DMS153 treated with DMSO at 0.1 percent for 48 hours (cell line): ENCODE measurements around the gene RBMS3.

ENCODE experiments used
- DNase-seq: peaks from one replicate; lab custom pipeline; 2025; ENCODE audit not compliant: unreplicated experiment; lab: John Stamatoyannopoulos, UW

The RBMS3 gene

DNA sequence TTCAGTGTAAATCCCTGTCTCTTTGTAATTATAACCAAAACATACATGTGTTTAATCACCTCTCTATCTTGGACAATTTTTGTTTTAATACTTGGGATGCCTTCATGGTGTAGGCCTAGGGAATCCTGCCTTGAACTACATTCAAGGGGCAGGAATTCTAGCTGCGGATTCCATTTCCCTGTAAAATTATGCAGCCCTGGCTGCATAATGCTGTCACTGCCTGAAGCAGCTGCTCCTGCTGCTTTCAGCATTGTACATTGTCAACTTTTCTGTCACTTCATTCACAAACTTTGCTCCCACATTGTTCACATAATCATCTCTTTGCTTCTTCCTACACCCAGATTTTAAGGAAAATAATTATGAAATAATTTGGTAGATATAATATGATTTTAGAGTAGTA, 638.7 kb downstream of the RBMS3 start:
- no peak for DNase-seq

DNA sequence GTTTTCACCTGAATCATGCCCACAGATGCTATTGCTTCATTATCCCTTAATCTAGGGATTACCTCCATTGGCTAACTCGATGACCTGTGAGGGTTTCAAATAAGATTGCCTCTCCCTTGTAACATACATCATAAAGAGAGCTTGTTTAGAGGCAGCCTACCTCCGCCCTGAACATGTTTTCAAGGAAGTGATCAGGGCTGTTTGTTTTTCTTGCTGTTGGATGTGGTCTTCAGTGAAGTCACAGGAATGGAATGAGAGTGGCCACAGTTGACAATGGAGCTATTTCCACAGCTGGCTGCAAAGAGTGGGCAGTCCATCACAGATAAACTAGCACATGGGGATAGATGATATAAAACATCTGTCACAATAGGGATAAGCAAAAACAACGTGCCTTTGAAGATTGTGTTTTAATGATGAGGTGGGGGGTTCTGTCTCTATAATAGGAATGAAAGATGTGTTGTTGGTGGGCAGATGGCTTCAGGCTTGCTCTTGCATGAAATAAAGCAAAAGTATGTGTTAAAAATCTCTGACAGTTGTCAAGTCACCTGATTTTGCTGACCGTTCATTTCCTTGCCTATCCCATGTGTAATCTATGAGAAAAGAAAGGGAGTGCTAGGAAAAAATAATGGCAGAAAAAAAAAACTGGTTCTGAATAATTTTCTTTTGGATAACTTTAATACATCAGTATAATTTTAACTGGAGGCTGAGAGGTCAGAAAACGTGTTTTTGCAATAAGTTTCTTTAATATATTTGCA, 642.3 kb downstream of the RBMS3 start:
- no peak for DNase-seq

GRCh38 chr3:29924783-29925561, 644.1 kb downstream of the RBMS3 start:
- no peak for DNase-seq

DNA sequence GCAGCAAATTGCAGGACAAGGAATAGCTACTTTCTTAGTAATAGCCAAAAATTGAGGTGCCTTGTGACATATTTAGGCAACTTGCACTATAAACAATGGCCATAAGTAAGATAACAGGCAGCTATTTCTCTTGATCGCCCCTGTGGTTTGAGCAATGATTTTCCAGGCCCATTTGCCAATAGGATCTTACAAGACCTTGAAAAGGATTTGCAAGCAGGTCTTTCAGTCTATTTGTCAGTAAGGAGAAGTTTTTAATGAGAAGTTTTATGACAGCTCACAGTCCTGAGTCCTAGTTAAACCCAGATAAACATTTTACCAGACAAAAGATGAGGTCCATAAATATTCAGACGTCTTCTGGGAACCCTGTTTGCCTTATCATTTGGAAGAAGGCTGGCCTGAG, 645.5 kb downstream of the RBMS3 start:
- no peak for DNase-seq

DNA sequence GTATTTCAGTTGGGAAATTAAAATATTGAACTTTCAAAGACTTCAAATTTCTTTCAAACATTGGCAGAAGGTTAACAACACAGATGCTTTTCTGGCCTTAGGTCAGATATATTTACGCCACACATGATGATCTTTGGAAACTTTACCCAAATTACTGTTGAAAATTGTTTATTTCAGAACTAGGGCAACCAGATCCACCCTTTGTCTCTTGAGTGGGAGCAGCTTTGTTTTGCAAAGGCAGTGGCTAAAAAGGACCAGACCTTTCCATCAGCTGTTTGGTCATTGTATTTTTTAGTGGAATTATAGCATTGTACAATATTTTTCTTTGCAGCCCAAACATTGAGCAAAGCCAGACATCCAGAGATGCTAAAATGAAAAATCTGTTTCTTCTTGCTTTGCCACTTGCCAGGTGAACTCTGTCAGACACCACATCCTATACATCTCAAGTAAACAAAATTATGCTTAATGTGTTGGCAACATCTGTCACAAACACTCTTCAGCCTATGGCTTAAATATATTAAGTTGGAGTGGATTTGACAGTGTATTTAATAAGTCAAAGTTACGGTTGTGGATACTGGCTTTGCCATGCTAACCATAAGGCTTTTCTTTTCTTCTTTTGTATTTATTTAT, 651.9 kb downstream of the RBMS3 start:
- no peak for DNase-seq

DNA sequence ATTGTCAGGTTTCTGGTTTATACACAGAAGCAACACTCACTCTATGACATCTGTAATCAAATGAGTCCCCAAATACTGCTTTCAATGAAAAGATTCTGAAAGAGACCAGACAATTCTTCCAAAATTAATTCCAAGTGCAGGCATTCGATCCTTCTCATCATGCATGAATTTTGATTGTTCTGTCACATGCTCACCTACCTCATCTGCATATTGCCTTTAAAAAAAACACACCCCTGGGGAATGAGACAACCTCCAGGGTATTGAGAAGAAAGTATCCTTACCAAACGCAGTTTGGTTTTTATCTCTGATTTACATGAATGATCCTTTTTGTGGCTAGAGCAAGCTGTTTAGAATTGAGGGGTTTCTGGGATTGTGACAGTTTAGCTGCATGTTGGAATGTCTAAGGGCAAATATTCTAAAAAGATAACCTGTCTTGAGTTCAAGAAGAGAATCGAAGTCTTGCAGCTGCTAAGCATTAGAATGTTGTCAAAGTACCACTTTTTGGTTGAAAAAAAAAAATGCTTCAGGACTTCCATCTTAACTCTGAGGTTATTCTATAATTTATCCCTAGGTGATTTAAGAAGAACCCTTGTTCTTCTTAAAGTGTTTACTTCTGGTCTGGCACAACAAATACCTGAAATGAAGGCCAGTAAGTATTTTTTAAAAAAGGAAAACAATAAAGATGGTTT, 653.1 kb downstream of the RBMS3 start:
- DNase-seq = no peak

- DNase-seq = no peak
Measured at GRCh38 chr3:29934751-29935150, 653.9 kb downstream of the RBMS3 start.

DNA sequence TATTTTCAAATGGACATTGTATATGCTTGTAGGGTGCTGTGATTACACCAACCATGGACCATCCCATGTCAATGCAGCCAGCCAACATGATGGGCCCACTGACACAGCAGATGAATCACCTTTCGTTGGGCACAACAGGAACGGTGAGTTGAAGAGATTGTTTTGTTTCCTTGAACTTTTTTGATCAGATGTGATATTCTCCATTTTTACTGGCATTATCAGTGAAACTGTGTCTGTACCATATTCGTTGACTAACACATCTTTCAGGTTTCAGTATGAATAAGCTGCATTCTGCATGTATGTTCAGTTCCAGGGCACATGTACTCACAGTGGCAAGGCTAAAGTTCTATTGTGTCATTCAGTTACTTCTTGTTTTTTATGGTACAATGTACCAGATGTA, 655.2 kb downstream of the RBMS3 start:
- DNase-seq = no peak

- no peak for DNase-seq
Measured at GRCh38 chr3:29936766-29937165, 655.9 kb downstream of the RBMS3 start.

DNA sequence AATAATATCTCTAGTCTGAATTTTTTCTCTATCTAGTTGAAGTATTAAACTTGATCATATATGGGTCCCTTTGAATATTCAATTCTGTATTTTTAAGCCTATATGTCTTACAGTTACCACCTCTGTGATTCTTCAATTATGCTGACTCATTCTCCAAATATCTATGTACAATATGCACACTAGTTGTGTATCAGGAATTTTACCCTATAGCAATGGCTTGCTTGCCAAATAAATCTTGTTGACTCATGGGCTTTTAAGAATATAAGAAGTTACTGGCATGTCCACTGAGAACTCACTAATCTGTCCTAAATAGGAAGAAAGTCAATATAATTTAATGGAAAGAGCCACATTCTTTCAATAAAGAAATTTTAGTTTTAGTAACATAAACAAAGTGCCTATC, 656.3 kb downstream of the RBMS3 start:
- no peak for DNase-seq

DNA sequence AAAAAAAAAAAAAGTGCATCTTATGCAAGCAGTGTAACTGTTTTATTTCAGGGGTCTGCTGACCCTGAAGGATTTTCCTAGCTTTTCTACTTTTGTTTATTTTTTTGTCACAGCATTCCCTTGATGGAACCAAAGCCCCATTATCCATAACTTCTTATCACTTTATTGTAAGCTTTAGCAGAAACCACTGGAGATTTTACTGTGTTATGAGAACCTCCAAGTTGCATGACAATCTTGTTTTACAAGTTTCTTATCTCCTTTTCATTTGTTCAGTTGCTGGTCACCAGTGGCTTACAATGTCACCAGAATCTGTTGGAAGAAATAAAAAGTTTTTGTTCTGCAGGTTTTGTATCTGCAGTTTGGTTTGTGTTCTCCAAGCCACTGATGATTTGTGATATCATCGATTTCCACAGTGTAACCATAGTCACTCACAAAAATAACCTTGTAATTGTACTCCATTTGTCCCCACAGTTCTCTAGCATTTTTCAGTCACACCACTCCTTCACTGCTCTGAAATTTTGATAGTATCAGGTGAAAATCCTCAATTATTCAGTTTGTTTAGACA, 660.0 kb downstream of the RBMS3 start:
- DNase-seq = no peak

DNA sequence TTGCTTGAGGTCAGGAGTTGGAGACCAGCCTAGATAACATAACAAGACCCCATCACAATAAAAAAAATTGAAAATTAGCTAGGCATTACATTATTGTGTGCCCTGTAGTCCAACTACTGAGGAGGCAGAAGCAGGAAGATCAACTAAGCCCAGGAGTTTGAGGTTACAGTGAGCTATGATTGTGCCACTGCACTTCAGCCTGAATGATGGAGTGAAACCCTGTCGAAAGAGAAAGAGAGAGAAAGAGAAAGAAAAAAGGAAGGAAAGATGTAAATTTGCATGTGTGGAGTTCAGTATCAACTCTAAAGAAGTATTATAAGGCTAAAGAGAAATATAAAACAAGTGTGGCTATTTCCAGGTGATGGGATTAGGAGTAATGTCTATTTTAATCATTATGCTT, 661.4 kb downstream of the RBMS3 start:
- DNase-seq = no peak

DNA sequence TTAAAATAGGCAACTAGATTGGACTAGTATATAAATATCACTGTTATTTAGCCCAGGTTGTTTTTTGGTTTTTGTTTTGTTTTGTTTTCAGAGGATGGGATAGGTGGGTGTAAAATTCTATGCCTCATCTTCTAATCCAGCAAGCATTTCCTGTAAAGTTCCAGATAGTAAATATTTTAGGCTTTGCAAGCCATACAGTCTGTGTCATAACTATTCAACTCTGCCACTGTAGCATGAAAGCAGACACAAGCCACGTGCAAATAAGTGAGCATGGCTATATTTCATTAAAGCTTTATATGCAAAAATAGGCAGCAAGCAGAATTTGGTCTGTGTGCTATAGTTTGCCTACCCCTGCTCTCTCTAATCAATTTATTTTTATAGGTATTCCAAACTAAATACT, 668.3 kb downstream of the RBMS3 start:
- no peak for DNase-seq

DNA sequence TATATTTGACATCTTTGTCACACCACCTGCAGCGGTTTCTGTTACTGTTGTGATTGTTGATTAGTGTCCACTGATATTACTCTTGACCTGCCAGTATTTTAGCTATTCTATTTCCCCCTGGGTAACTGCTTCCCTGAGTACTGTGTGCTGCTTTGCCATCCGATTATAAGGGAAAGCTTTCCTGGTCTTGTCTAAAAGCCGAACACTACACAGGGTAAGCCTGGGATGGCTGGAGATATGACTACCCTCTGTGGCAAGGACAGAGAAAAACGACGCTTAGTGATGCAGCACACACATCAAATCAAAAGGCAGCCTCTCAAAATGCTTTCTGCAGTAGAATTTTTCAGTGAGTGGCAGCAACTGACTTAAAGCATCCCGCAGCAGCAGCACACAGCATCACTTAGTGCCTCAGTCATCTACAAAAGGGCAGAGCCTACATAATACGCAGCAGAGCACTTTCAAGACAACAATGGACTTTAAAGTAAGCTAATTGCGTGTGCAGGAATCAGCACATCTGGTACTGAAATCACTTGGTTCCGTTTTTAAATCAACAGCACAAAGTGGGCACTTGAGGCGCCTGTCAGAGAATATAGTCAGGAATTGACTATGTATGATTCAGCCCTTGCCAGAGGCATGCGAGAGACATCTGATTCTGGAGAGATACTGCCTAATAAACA, 669.2 kb downstream of the RBMS3 start:
- no peak for DNase-seq

GRCh38 chr3:29952431-29952830, 671.6 kb downstream of the RBMS3 start:
- DNase-seq = no peak

DNA sequence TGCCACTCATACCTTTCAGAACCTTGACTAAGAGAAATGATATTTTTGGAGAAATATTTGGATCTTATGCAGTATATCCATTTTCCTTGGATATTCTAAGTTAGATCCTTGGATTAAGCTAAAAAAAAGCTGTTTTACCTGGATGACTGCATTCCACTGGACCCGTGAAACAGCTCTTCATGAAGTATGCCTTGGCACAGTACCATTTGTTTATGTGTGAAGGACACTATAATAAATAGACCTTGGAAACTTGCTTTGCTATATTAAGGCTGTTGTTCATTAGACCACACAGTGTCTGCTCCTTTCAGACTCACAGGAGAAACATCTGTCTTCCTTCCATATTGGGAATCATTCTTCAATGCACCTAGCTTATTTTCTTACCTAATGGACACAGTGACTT, 674.5 kb downstream of the RBMS3 start:
- no peak for DNase-seq

- no peak for DNase-seq
Measured at GRCh38 chr3:29958816-29959215, 677.9 kb downstream of the RBMS3 start.

- DNase-seq = no peak
Measured at GRCh38 chr3:29971895-29972294, 691.0 kb downstream of the RBMS3 start.

- DNase-seq = no peak
Measured at GRCh38 chr3:29972320-29972993, 691.6 kb downstream of the RBMS3 start.

DNA sequence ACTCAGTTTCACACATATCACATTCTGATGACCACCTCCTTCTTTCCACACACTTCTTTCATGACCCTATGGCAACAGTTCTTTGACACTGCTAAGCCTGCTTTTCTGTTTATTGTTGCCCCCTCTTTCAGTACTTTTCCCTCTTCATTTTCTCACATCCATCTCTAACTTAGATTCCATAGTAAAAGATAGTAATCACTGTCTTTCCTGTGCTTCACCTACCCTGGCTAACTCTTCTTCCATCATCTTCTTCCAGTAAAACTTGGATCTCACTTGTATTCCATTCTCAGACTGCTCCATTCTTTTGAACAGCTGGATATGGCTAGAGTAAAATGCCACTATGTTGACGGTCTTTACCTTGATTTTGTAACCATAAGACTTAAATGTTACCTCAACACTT, 692.9 kb downstream of the RBMS3 start:
- DNase-seq = no peak
